Activated naive CD4-positive, alpha-beta T cell treated with anti-CD3 and anti-CD28 coated beads, Interleukin-2, amount 10 ng/mL, durations not matched to agents 7 days and 5 days (primary cell): Measurements from ENCODE around the gene FNIP2.

Experiments
- CTCF ChIA-PET: fragments of 350-600 bp; sonication (Branson Sonifier 250); formaldehyde crosslinking; loops from one replicate; lab custom pipeline; 2021; ENCODE audit warnings: antibody characterized with exemption; lab: Charles Lee
- DNase-seq: peaks from one replicate; pipeline ENCODE4 v3.0.0-alpha.2; 2020
- H3K27ac Mint-ChIP-seq: one replicate; pipeline ENCODE4 v1.8.0; 2021; ENCODE audit warnings: mild to moderate bottlenecking, moderate library complexity, mixed read lengths
- H3K27me3 Mint-ChIP-seq: one replicate; pipeline ENCODE4 v1.8.0; 2021; ENCODE audit warnings: mild to moderate bottlenecking, mixed read lengths
- H3K36me3 Mint-ChIP-seq: one replicate; pipeline ENCODE4 v1.8.0; 2021; ENCODE audit warnings: mixed read lengths
- H3K4me1 Mint-ChIP-seq: one replicate; pipeline ENCODE4 v1.8.0; 2021; ENCODE audit warnings: mixed read lengths
- H3K4me3 Mint-ChIP-seq: one replicate; pipeline ENCODE4 v1.8.0; 2021; ENCODE audit warnings: mild to moderate bottlenecking, moderate library complexity, mixed read lengths
- H3K9me3 Mint-ChIP-seq: one replicate; pipeline ENCODE4 v1.8.0; 2021; ENCODE audit warnings: mixed read lengths

The FNIP2 gene

DNA sequence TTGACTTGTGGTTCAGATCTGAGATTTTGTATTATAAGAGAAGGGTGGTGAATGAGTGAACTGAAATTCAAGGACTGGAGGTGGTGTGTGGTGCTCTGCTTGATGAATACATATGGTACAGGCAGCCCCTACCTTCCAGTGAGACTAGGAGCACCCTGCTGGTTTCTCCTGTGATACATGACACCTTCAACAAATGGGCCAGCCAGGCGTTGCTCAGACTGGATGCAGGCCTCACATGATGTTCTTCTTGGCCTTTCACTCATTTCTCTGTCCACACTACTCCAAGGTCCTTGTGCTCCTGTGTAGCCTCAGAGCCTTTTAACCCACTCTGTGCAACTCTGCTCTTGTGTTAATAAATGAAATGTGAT, 67.2 kb downstream of the FNIP2 start:
- peaks cover 22% of the 10 kb centered on the region for H3K36me3 Mint-ChIP-seq
- H3K4me1 Mint-ChIP-seq: peaks cover 2% of the 10 kb centered on the region
- H3K9me3 Mint-ChIP-seq: no peaks in the 10 kb centered on the region
- H3K27me3 Mint-ChIP-seq: no peaks in the 10 kb centered on the region
- CTCF ChIA-PET: no interaction called here
- H3K27ac Mint-ChIP-seq: peak overlapping the region; percentile 38
- H3K4me3 Mint-ChIP-seq: no peak overlapping the region
- no peak for DNase-seq

DNA sequence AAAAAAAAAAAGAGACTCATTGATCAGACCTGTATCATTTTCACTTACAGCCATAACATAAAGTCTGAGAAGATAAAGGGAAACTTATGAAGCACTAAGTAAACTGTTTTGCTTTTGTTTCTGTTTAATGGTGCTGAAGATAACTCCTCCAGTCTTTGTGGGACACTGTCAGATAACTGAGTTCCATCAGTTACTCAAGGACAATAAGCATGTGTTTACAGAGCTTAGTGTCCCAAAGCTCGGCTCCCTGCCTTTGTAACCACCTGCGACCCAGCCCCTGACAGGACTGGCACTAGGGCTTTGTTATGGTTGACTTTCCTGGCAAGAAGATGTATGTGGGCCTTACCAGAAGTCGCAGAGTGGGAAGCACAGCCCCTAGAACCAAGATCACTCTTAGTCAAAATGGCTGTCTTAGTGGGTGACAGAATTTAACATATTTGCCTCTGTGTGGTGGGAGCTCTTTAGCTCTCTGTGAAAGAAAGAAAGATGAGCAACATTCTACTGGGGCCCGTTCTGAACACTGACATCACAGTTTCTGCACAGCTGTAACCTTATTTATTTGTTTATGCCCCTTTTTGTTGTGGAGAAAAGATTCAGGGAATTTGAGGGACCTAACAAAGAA, 68.1 kb downstream of the FNIP2 start:
- CTCF ChIA-PET: no interaction called here
- H3K27ac Mint-ChIP-seq: no peak overlapping the region
- H3K4me3 Mint-ChIP-seq: no peak overlapping the region
- peaks cover 21% of the 10 kb centered on the region for H3K36me3 Mint-ChIP-seq
- no peaks in the 10 kb centered on the region for H3K9me3 Mint-ChIP-seq
- no peak for DNase-seq
- peaks cover 2% of the 10 kb centered on the region for H3K4me1 Mint-ChIP-seq
- no peaks in the 10 kb centered on the region for H3K27me3 Mint-ChIP-seq

DNA sequence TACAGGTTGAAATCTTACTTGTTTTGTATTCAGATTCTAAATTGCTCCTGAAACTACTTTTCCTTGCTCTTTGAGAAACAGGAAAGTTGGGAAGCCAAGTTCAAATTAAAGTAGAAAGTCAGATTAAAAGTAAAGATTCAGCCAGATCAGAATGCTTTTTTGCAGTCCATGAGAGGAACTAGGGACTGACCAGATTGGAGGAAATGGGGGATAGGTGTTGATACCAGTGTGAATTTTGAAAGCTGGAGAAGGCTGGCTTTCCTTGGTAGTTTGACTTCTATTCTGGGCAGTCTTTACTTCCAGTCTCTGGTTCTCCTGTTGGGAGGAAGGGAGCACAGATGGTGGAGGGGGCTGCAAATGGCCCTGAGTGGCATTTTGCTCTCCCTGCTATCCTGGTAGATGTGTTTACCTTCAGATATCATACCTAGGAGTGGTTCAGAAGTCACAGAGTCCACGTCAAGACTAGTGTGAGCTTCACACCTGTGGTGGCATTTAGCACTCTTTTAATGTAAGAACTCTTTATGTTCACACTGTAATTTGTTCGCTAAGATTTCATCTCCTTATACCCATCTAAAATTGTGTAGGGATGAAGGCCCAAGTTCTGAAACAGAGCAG, 68.8 kb downstream of the FNIP2 start:
- Mint-ChIP-seq H3K36me3 (peaks cover 21% of the 10 kb centered on the region), H3K4me3 (no peak overlapping the region), H3K9me3 (no peaks in the 10 kb centered on the region), H3K4me1 (peaks cover 2% of the 10 kb centered on the region), H3K27ac (no peak overlapping the region), H3K27me3 (no peaks in the 10 kb centered on the region)
- CTCF ChIA-PET: no interaction called here
- DNase-seq: no peak

DNA sequence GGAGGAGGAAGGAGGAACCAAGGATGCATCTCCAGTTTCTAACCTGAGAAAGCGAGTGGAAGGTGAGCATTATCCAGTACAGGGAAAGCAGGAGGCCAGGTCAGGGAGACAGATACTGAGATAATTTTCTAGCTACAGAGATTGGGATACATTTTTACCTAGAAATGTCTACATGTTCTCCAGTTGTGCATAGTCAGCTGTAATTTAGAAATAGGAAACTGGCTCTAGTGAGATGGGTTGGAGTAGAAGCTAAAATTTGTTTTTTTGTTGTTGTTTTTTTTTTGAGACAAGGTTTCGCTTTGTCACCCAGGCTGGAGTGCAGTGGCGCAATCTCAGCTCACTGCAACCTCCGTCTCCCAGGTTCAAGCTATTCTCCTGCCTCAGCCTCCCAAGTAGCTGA, 71.3 kb downstream of the FNIP2 start:
- H3K27me3 Mint-ChIP-seq: no peaks in the 10 kb centered on the region
- DNase-seq: no peak

DNA sequence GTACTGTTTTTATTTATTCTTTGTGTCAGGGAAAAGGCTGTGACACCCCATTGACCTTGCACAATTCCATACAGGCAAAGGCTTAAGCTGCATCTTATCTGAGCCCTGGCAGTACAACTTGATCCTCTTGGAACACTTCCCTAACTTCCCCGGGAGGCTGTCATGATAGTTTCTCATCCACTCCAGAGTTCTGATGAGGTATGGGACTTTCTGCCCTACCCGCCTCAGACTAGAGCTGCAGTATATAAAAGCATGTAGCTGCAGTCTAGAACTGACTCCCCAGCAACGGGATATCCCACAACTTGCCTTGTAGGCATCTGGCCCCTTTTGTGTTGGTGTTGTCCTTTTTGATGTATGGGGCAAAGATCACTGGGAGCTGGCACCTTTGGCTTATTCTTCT, 72.7 kb downstream of the FNIP2 start:
- Mint-ChIP-seq H3K27me3 (no peaks in the 10 kb centered on the region), H3K4me1 (no peaks in the 10 kb centered on the region), H3K27ac (no peak overlapping the region), H3K9me3 (no peaks in the 10 kb centered on the region), H3K36me3 (peaks cover 18% of the 10 kb centered on the region), H3K4me3 (no peak overlapping the region)
- no peak for DNase-seq
- CTCF ChIA-PET: interaction anchor here (1.5 kb wide), 1 partner anchor 10 kb away, joined by 6 read pairs; no protein-coding TSS in a partner anchor

More for the DNA sequence above, 71.3 kb downstream of the FNIP2 start:
- Mint-ChIP-seq H3K4me3 (no peak overlapping the region), H3K27ac (no peak overlapping the region), H3K9me3 (no peaks in the 10 kb centered on the region), H3K36me3 (peaks cover 24% of the 10 kb centered on the region), H3K4me1 (peaks cover 2% of the 10 kb centered on the region)
- CTCF ChIA-PET: no interaction called here

DNA sequence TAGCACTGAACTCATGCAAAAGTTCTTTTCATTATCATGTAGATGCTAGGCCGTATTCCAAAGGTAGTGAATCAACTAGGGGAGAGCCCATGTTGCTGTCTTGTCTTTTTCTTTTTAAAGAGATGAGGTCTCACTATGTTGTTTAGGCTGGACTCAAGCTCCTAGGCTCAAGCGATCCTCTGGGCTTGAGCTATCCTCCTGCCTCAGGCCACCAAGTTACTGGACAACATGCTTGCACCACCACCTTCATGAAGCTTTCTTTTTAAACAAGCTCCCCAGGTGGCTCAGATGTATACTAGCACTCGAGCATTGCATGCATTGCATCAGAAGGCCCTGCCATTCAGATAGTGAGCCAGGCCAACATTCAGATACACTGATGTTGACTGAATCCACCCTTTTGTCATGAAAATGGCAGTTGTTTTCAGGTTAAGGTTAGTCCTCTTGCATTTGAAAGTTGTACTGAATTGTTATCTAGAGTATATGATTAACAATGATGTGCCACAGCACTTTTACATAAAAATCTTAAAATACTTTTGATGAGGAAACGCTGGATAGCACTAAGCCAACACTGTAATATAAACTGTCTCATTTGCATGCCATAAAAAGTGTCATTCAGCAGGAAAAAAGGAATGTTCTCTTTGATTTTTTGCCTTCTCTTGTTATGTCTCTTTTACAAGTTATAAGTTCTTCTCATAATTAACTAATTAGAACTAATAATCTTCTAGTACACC, 76.7 kb downstream of the FNIP2 start:
- Mint-ChIP-seq H3K4me1 (peaks cover 3% of the 10 kb centered on the region), H3K9me3 (no peaks in the 10 kb centered on the region), H3K36me3 (peaks cover 7% of the 10 kb centered on the region), H3K27ac (no peak overlapping the region), H3K27me3 (no peaks in the 10 kb centered on the region), H3K4me3 (no peak overlapping the region)
- CTCF ChIA-PET: interaction anchor here (0.9 to 2.2 kb wide), 7 partner anchors 8 to 357 kb away, joined by 3 to 6 read pairs (median 4); partner anchors contain the start of gene FNIP2
- DNase-seq: no peak

DNA sequence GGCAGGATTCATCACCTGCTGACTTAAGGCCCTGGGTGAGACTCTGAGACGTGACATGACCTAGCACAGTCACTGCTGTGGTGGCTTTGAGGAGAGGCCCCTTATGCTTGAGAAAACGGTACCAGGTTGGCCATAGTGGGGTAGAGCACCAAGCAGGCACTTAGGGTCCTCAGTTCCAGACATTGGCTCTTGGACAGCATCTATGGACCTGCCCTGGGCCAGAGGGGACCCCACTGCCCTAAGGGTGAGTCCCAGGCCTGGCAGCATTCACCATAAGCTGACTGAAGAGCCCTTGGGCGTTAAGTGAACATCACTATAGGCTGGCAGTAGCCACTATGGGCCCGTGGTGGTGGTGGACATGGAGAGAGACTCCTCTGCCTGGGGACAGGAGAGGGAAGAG, 78.7 kb downstream of the FNIP2 start:
- Mint-ChIP-seq H3K36me3 (peaks cover 7% of the 10 kb centered on the region), H3K4me1 (peaks cover 6% of the 10 kb centered on the region), H3K27ac (no peak overlapping the region), H3K9me3 (no peaks in the 10 kb centered on the region), H3K27me3 (no peaks in the 10 kb centered on the region), H3K4me3 (no peak overlapping the region)
- CTCF ChIA-PET: no interaction called here
- no peak for DNase-seq

DNA sequence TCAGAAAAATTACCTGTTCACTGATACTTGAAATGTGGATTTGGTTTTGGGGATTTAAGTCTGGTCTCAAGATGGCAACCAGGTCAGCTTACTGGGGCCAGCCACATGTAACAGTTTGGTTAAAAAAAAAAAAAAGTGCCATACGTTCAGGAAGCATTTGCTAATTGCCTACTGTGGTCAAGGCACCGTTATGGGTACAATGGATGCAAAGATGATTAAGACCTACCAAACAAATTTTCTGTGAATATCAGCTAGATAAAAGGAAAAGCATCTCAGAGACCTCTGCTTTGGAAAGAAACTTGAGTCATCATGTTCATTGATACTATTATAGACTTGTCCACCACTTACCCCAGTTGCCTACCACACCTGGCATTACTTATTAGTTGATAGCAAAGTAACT, 80.9 kb downstream of the FNIP2 start:
- Mint-ChIP-seq H3K27me3 (no peaks in the 10 kb centered on the region), H3K36me3 (no peaks in the 10 kb centered on the region)

DNA sequence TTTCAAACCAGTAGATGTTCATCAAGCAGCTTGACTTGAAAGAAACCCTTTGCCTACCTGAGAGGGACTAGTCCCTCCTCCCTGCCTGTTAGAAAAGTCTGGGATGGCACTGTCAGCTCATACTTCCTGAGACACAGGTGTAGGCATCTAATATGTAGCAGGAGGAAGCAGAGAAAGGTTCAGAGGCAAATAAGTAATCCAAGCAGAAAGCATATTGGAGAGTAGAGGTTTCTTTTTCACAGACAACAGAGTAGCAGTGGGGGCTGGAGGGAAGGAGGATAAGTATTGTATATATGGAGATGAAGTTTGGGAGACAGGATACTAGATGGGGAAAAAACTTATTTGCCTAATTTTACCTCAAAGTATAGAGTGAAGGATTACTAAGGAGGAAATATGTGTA, 81.5 kb downstream of the FNIP2 start:
- peaks cover 6% of the 10 kb centered on the region for H3K4me1 Mint-ChIP-seq
- no peak overlapping the region for H3K4me3 Mint-ChIP-seq
- H3K9me3 Mint-ChIP-seq: no peaks in the 10 kb centered on the region
- no peaks in the 10 kb centered on the region for H3K27me3 Mint-ChIP-seq
- DNase-seq: no peak
- no peaks in the 10 kb centered on the region for H3K36me3 Mint-ChIP-seq
- CTCF ChIA-PET: interaction anchor here (0.6 to 3.3 kb wide), 11 partner anchors 17 to 352 kb away, joined by 3 to 19 read pairs (median 5); no protein-coding TSS in a partner anchor
- no peak overlapping the region for H3K27ac Mint-ChIP-seq

More for the DNA sequence above, 80.9 kb downstream of the FNIP2 start:
- CTCF ChIA-PET: interaction anchor here (0.6 to 3.3 kb wide), 9 partner anchors 22 to 353 kb away, joined by 3 to 19 read pairs (median 3); no protein-coding TSS in a partner anchor
- no peaks in the 10 kb centered on the region for H3K9me3 Mint-ChIP-seq
- no peak for DNase-seq
- H3K27ac Mint-ChIP-seq: no peak overlapping the region
- H3K4me1 Mint-ChIP-seq: peaks cover 6% of the 10 kb centered on the region
- H3K4me3 Mint-ChIP-seq: no peak overlapping the region

DNA sequence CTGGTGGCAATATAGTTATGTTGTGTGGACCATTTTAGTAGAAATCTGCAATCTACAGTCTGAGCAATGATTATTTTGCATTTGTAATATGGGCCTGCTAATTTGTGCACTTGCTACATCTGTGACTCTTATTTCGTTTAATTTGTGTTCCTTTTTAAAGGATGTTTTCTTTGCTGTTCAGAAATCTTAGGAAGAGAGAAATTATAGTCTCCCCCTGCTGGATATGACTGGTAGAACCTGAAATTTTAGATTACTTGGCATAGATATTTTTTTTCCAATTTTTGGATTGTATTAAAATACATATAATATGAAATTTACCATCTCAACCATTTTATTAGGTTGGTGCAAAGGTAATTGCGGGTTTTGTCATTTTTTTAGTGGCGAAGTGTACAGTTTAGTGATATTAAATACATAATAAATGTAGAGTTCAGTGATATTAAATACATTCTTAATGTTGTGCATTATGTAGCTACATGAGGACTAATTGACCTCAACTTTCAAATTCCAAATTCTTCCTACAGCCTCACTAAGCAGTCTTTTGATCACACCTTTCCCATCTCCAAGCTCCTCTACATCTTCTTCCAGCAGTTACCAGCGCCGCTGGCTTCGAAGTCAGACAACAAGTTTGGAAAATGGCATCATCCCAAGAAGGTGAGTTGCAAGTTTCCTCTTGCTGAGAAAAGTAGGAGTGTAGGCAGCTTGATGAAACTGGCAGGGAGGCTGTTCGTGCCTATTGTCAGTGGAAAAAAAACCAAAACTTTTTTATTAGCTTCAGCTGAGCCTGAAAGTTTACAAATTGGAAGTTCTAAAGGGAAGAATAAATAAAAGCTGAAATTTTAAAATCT, 82.2 kb downstream of the FNIP2 start:
- Mint-ChIP-seq H3K27ac (no peak overlapping the region), H3K4me1 (peaks cover 6% of the 10 kb centered on the region), H3K27me3 (no peaks in the 10 kb centered on the region), H3K9me3 (no peaks in the 10 kb centered on the region), H3K4me3 (no peak overlapping the region), H3K36me3 (no peaks in the 10 kb centered on the region)
- DNase-seq: no peak
- CTCF ChIA-PET: interaction anchor here (0.6 to 3.3 kb wide), 24 partner anchors 10 to 351 kb away, joined by 3 to 19 read pairs (median 4); partner anchors contain the start of gene PPID

DNA sequence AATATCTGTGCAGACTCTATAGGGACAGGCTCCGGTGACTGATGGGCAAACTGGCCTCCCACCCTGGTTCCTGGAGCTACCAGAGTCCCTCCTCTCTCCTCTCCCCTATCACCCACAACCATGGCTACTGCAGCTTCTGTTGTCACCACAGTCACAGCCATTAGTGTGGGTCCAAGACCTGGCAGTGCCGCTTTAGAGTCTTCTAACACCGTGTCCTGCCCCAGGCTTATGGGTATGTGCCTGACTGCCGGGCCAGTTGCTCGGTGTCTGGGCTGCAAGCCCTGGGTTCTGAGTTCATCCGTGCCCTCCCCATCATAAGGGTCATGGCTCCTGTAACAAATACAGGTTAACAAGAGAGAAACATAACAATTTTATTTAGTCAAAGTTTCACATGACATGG, 85.4 kb downstream of the FNIP2 start:
- H3K4me1 Mint-ChIP-seq: peaks cover 6% of the 10 kb centered on the region
- no peaks in the 10 kb centered on the region for H3K9me3 Mint-ChIP-seq
- no peak for DNase-seq
- H3K27me3 Mint-ChIP-seq: no peaks in the 10 kb centered on the region
- no peaks in the 10 kb centered on the region for H3K36me3 Mint-ChIP-seq
- no peak overlapping the region for H3K27ac Mint-ChIP-seq
- CTCF ChIA-PET: interaction anchor here (0.8 to 1.7 kb wide), 3 partner anchors 9 to 318 kb away, joined by 3 to 4 read pairs (median 3); no protein-coding TSS in a partner anchor
- no peak overlapping the region for H3K4me3 Mint-ChIP-seq

DNA sequence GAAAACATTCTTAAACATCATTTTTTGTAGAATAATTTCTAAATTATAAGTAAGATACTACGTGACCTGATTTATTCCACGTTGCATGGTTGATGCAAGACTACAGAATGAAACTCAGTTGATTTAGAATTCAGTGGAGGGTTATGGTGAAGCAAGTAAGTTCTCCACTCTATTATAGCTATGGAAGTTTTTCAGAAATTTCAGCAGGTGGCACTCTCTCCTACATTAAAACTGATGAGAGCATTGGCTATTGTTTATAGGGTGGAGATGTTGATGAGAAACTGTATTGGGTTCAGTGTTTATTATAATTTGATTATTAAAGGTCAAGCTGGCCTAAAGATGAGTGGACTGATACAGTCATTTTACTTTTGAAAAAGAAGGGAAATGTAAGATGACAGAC, 88.0 kb downstream of the FNIP2 start:
- no peaks in the 10 kb centered on the region for H3K4me1 Mint-ChIP-seq
- peaks cover 18% of the 10 kb centered on the region for H3K36me3 Mint-ChIP-seq
- H3K4me3 Mint-ChIP-seq: no peak overlapping the region
- no peak for DNase-seq
- no peaks in the 10 kb centered on the region for H3K9me3 Mint-ChIP-seq
- H3K27ac Mint-ChIP-seq: no peak overlapping the region
- H3K27me3 Mint-ChIP-seq: no peaks in the 10 kb centered on the region
- CTCF ChIA-PET: interaction anchor here (0.7 to 5.4 kb wide), 13 partner anchors 10 to 346 kb away, joined by 3 to 41 read pairs (median 4); no protein-coding TSS in a partner anchor

DNA sequence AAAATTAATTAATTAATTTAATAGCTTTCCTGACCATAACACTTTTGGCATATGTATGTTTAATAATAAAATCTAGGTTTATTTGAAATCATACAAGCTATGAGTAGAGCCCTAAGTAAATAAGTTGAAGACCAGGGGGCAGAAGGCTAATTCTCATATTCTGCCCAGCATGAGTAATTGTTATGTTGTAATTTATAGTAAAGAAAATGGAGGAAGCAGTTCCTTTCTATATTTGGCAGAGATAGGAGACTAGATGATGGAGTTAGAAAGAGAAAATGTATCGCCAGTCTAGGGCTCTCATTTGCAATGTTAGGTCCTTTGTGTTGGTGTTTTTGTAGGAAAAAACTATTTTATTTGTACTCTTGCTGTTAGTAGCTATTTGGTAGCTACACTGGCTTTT, 89.1 kb downstream of the FNIP2 start:
- H3K36me3 Mint-ChIP-seq: peaks cover 27% of the 10 kb centered on the region
- CTCF ChIA-PET: interaction anchor here (0.7 to 5.4 kb wide), 10 partner anchors 10 to 344 kb away, joined by 3 to 41 read pairs (median 4); no protein-coding TSS in a partner anchor
- H3K27me3 Mint-ChIP-seq: no peaks in the 10 kb centered on the region
- no peak for DNase-seq
- no peaks in the 10 kb centered on the region for H3K9me3 Mint-ChIP-seq
- no peak overlapping the region for H3K27ac Mint-ChIP-seq
- H3K4me3 Mint-ChIP-seq: no peak overlapping the region
- H3K4me1 Mint-ChIP-seq: no peaks in the 10 kb centered on the region
